Activated naive CD4-positive, alpha-beta T cell (primary cell): ENCODE results near the gene YBX1.
"Not testable (repeated sequence)": the region's sequence is repeated elsewhere in the genome, so short reads cannot be mapped to it uniquely, and the experiment has no call there.

ENCODE experiments used
- DNase-seq, 4 experiments: peaks; one replicate each; lab custom pipeline; 2025; lab: John Stamatoyannopoulos, UW

YBX1 gene

DNA sequence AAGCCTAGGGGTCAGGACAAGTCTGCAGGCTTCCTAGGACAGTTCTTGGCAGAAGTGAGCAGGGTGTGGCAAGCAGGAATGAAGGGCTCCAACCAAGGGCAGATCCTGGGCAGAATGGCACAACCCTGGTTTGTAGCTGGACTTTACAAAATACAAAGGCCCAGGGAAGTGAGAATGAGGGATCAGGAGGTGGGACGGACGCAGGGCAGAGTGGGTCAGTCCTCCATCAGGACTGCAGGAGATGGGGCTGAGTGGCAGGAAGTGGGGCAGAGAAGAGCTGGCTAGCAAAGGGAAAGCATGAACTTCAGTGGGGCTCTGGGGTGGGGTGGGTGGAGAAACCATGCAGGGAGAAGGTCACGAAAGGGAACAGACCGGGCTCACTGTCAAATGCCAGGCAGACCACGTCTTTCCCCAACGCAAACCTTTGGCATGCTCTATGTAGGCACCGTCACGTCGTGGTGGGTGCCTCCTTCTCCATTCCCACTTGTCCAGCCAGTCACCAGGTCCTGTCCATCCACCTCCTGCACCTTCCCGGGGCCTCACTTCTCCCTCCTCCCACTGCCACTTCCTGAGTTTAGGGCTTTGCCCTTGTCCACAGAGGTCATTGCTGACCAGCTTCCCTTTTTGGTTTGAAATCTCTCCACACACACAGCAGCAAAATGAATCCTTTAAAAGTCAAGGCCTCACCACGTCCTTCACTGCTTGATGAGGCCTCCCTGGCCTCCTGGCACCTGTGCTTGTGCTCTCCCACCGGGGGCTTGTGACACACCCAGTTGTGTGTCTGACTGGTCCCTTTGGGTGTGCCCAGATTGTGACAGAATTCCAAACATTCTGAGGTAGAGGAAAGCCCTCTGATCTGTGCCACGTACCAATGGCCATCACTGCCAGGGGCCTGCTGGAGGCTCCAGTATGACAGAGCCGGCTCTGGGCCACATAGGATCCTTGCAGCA, 66.5 kb downstream of the YBX1 start:
- DNase-seq, result no peak

DNA sequence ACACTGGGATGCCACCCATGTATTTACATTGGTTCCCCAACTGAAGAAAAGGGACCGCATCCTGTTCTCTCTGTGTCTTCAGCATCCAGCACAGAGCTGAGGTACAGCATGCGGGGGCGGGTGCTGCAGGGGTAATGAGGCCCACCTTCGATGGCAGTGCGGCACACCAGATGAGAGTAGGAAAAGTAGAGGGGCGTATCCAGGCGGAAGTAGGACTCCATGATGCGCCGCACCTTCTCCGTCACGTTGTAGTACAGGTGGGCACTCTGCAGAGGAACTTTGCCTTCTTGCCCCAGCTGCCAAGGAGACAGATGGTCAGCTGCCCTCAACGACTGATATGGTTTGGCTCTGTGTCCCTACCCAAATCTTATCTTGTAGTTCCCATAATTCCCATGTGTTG, 67.8 kb downstream of the YBX1 start:
- no peak for DNase-seq

DNA sequence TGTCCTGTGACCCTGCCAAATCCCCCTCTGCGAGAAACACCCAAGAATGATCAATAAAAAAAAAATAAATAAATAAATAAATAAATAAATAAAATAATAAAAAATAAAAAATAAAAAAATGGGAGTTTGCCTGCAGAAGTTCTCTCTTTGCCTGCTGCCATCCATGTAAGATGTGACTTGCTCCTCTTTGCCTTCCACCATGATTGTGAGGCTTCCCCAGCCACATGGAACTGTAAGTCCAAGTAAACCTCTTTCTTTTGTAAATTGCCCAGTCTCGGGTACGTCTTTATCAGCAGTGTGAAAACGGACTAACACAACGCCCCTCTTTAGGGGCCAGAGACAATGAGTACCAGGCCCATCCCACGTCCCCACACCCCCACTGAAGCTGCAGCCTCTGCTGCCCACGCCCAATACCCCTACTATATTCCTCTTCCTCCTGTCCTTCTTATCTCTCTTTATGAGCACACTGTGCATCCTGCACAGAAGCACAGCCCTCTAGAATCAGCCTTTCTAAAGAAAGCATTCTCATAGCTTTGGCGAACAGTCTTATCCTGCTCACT, 69.4 kb downstream of the YBX1 start:
- not testable (repeated sequence) for DNase-seq

DNA sequence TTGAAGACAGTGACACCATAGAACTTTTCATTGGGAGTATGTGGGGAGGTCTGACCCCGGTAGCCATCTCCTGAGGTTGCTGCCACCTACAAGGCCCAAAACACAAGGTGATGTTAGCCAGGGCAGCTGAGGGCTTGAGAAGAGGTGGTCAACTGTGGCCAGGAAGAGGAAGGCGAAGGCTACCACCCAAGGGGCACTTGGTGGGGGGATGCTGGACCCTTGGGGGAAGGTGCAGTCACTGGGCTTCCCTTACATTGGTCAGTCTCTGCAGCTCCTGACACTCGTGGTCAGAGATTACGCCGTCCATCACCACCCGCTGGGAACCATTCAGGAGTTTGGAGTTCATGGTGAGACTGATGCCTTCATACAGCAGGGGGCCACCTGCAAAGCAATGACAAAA, 70.1 kb downstream of the YBX1 start:
- DNase-seq, result no peak

DNA sequence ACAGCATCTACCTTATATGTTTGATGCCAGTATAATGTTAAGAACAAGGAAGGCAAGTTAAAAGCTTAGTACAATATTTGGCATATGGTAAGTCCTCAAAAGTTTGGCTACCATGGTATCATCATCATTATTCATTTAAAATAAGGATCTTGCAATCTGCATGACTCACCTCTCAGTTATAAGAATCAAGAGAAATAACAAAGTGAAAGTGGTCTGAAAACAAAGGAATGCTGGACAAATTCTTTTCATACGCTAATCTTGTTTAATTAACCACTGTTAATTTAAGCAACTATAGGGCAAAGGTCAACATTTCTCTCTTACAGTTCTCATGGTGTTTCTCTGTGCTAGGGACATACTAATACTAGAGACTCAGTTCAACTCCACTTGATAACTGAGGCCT, 70.9 kb downstream of the YBX1 start:
- no peak for DNase-seq
